ENCODE measurements around the gene MFSD2B.

Gene MFSD2B

GRCh38 chr2:24051833-24052232, 41.9 kb downstream of the MFSD2B start:
- DNase-seq (ENCODE audit: low read depth), result no peak

- DNase-seq (ENCODE audit: low read depth), result no peak
Observed at GRCh38 chr2:24052951-24053350, 43.1 kb downstream of the MFSD2B start.

GRCh38 chr2:24054366-24055010, 44.6 kb downstream of the MFSD2B start:
- DNase-seq (ENCODE audit: low read depth), result no peak

GRCh38 chr2:24055750-24056149, 45.9 kb downstream of the MFSD2B start:
- DNase-seq (ENCODE audit: low read depth), result no peak

GRCh38 chr2:24058564-24059271, 48.8 kb downstream of the MFSD2B start:
- DNase-seq (ENCODE audit: low read depth), result no peak

- no peak for DNase-seq (ENCODE audit: low read depth)
Observed at GRCh38 chr2:24065341-24065740, 55.5 kb downstream of the MFSD2B start.

- no peak for DNase-seq (ENCODE audit: low read depth)
Observed at GRCh38 chr2:24072259-24072658, 62.4 kb downstream of the MFSD2B start.

GRCh38 chr2:24073816-24074215, 63.9 kb downstream of the MFSD2B start:
- no peak for DNase-seq (ENCODE audit: low read depth)

GRCh38 chr2:24075259-24075658, 65.4 kb downstream of the MFSD2B start:
- no peak for DNase-seq (ENCODE audit: low read depth)
